ENCODE results near the gene KCNJ10.

KCNJ10 gene

DNA sequence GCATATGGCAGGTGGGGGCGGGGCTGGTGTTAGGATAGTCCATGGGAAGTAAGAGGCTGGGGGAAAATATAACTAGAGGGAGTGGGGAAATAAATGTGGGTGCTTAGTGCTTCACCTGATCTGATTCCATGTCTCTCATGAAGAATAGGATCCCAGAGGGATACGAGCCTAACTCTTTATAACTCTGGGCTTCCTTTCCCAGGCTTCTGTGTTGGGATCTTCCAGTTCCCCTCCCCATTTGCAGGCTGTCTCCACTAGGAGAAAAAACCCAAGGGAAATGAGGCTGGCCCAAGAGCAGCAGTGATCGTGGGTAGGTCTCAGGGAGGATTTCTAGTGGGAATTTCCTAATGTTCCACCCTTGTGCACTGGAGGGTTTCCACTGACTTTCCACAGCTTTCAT lies 13.0 kb upstream of the KCNJ10 start:
- Histone ChIP-seq H2BK12ac (ENCODE audit: low read length) (no peak overlapping the region), H3K4me3 (ENCODE audit: low read length in 2 of 2) (no peak overlapping the region), H3K27me3 (ENCODE audit: control insufficient read depth in 3 of 3, insufficient read depth in 3 of 3, low read depth in 1 of 3, low read length in 3 of 3) (peaks cover 0 to 40% (median 36%) of the 10 kb centered on the region in 3 experiments), H3K9ac (ENCODE audit: low read depth, low read length, poor library complexity) (no peak overlapping the region), H4K8ac (ENCODE audit: low read depth, low read length) (no peak overlapping the region), H3K4me1 (ENCODE audit: control insufficient read depth in 2 of 2, insufficient read depth in 1 of 2, low read depth in 1 of 2, low read length in 2 of 2) (peaks cover 3% of the 10 kb centered on the region in 2 donors), H2BK120ac (ENCODE audit: low read depth, low read length) (no peak overlapping the region), H3K4me2 (ENCODE audit: insufficient read depth, low read length, poor library complexity, severe bottlenecking) (no peak overlapping the region), H3K79me1 (ENCODE audit: low read depth, low read length) (no peaks in the 10 kb centered on the region), H2BK5ac (ENCODE audit: low read length) (no peak overlapping the region), H2BK15ac (ENCODE audit: low read length) (no peak overlapping the region), H2AK5ac (ENCODE audit: low read depth, low read length) (no peak overlapping the region), H4K91ac (ENCODE audit: low read depth, low read length, poor library complexity) (no peak overlapping the region), H3K36me3 (replicated peaks in 1 of 2; ENCODE audit: control insufficient read depth in 2 of 2, insufficient read depth in 2 of 2, low read length in 2 of 2) (no peaks in the 10 kb centered on the region), H2AFZ (ENCODE audit: low read length) (no peak overlapping the region), H3K9me3 (replicated peaks in 1 of 2; ENCODE audit: control insufficient read depth in 2 of 2, insufficient read depth in 1 of 2, low read depth in 1 of 2, low read length in 2 of 2) (no peaks in the 10 kb centered on the region), H3K18ac (ENCODE audit: low read length) (no peak overlapping the region), H3K23ac (ENCODE audit: low read depth, low read length, poor library complexity) (no peak overlapping the region), H3K27ac (replicated peaks; ENCODE audit: low read length) (no peak overlapping the region), H3K14ac (ENCODE audit: low read length) (no peak overlapping the region), H3K4ac (ENCODE audit: low read length) (no peak overlapping the region)
- no CpG with 5 or more reads among the region's 3 CpGs for WGBS, 2 donors (ENCODE audit: extremely low coverage in 2 of 2, insufficient read length in 2 of 2, insufficient replicate concordance in 1 of 2)
- DNase-seq (ENCODE audit: low spot score) = no peak

DNA sequence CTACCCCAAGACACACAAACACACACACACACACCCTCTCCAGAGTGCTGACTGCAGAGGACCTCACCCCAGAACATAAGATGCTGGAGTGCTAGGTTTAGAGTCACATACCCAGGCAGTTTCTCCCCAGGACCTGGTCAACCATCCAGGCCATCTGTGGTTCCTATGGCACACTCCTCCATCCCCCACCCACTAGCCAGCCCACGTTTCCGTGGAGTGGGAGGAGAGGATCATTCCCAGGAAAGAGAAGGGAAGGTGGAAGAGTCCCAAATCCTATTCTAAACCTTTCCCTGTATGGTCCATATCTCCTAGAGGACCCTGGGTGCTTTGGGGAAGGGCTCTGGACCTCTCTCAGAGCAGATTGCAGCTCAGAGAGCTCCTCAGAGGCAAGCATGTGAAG lies 12.5 kb upstream of the KCNJ10 start:
- Histone ChIP-seq H3K4me1 (ENCODE audit: control insufficient read depth in 2 of 2, insufficient read depth in 1 of 2, low read depth in 1 of 2, low read length in 2 of 2) (peaks cover 3% of the 10 kb centered on the region in 2 donors), H3K18ac (ENCODE audit: low read length) (no peak overlapping the region), H3K27me3 (ENCODE audit: control insufficient read depth in 3 of 3, insufficient read depth in 3 of 3, low read depth in 1 of 3, low read length in 3 of 3) (peaks cover 0 to 41% (median 39%) of the 10 kb centered on the region in 3 experiments), H4K8ac (ENCODE audit: low read depth, low read length) (no peak overlapping the region), H2BK12ac (ENCODE audit: low read length) (no peak overlapping the region), H3K23ac (ENCODE audit: low read depth, low read length, poor library complexity) (no peak overlapping the region), H3K27ac (replicated peaks; ENCODE audit: low read length) (no peak overlapping the region), H4K91ac (ENCODE audit: low read depth, low read length, poor library complexity) (no peak overlapping the region), H3K4me3 (ENCODE audit: low read length in 2 of 2) (no peak overlapping the region), H3K36me3 (replicated peaks in 1 of 2; ENCODE audit: control insufficient read depth in 2 of 2, insufficient read depth in 2 of 2, low read length in 2 of 2) (no peaks in the 10 kb centered on the region), H2AFZ (ENCODE audit: low read length) (no peak overlapping the region), H3K14ac (ENCODE audit: low read length) (no peak overlapping the region), H2AK5ac (ENCODE audit: low read depth, low read length) (no peak overlapping the region), H3K9ac (ENCODE audit: low read depth, low read length, poor library complexity) (no peak overlapping the region), H3K79me1 (ENCODE audit: low read depth, low read length) (no peaks in the 10 kb centered on the region), H3K4me2 (ENCODE audit: insufficient read depth, low read length, poor library complexity, severe bottlenecking) (no peak overlapping the region), H2BK15ac (ENCODE audit: low read length) (no peak overlapping the region), H2BK120ac (ENCODE audit: low read depth, low read length) (no peak overlapping the region), H2BK5ac (ENCODE audit: low read length) (no peak overlapping the region), H3K9me3 (replicated peaks in 1 of 2; ENCODE audit: control insufficient read depth in 2 of 2, insufficient read depth in 1 of 2, low read depth in 1 of 2, low read length in 2 of 2) (no peaks in the 10 kb centered on the region), H3K4ac (ENCODE audit: low read length) (no peak overlapping the region)
- no peak for DNase-seq (ENCODE audit: low spot score)
- WGBS, 2 donors (ENCODE audit: extremely low coverage in 2 of 2, insufficient read length in 2 of 2, insufficient replicate concordance in 1 of 2) = no CpG with 5 or more reads among the region's 2 CpGs

DNA sequence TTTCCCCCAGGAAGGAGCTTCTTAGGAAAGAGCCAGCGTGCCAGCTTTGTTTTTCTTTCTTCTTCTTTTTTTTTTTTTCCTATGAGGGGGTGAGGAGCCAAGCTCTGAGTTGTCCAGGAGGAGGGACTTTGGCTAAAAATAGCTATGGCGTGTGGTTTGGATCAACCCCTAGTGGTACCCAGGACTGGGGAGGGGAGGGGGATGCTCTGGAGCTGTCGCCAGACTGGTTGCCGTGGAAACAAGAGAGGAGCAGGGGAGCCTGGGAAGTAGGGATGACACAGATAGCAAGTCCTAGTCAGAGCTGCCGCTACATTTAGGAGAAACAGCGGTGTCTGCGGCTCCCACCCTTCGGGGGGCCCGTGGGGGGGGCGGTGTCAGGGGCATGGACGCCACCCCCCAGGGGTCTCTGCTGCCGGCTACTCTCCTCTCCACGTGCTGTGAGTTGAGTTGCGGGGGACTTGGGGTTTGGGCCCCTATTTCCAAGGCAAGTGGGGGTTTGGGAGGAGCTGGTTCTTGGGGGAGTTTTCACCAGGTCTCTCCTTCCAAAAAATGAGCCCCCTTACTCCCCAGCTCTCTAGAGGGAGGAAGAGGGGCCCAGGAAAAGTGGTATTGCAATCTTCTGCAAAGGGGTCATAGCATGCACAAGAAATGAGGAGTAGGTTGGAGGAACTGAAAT lies 11.4 kb upstream of the KCNJ10 start, which contains the start of gene KCNJ9:
Gene KCNJ9, plus strand, starts transcription at position 278 of the 676 bp plus-strand sequence. CDS start 2,493 bp downstream, outside the sequence.
- no peak within 1 kb of the TSS for H2BK15ac ChIP-seq (ENCODE audit: low read length)
- no peak within 1 kb of the TSS for H3K4ac ChIP-seq (ENCODE audit: low read length)
- H3K23ac ChIP-seq (ENCODE audit: low read depth, low read length, poor library complexity) = no peak within 1 kb of the TSS
- no peak within 1 kb of the TSS for H2AFZ ChIP-seq (ENCODE audit: low read length)
- H3K27ac ChIP-seq (replicated peaks; ENCODE audit: low read length) = no peak within 1 kb of the TSS
- H4K8ac ChIP-seq (ENCODE audit: low read depth, low read length) = no peak within 1 kb of the TSS
- H3K9ac ChIP-seq (ENCODE audit: low read depth, low read length, poor library complexity) = no peak within 1 kb of the TSS
- H2BK12ac ChIP-seq (ENCODE audit: low read length) = no peak within 1 kb of the TSS
- no peak within 1 kb of the TSS for H3K4me3 ChIP-seq (ENCODE audit: low read length in 2 of 2)
- no peak within 1 kb of the TSS for H2AK5ac ChIP-seq (ENCODE audit: low read depth, low read length)
- H2BK5ac ChIP-seq (ENCODE audit: low read length) = no peak within 1 kb of the TSS
- no peaks in the 10 kb centered on the region for H3K79me1 ChIP-seq (ENCODE audit: low read depth, low read length)
- no peaks in the 10 kb centered on the region for H3K9me3 ChIP-seq (replicated peaks in 1 of 2; ENCODE audit: control insufficient read depth in 2 of 2, insufficient read depth in 1 of 2, low read depth in 1 of 2, low read length in 2 of 2)
- no peak within 1 kb of the TSS for H3K4me2 ChIP-seq (ENCODE audit: insufficient read depth, low read length, poor library complexity, severe bottlenecking)
- WGBS, 2 donors (ENCODE audit: extremely low coverage in 2 of 2, insufficient read length in 2 of 2, insufficient replicate concordance in 1 of 2) = no CpG with 5 or more reads among the region's 14 CpGs
- H3K18ac ChIP-seq (ENCODE audit: low read length) = no peak within 1 kb of the TSS
- H3K14ac ChIP-seq (ENCODE audit: low read length) = no peak within 1 kb of the TSS
- DNase-seq (ENCODE audit: low spot score) = no peak
- no peak within 1 kb of the TSS for H4K91ac ChIP-seq (ENCODE audit: low read depth, low read length, poor library complexity)
- H3K36me3 ChIP-seq (replicated peaks in 1 of 2; ENCODE audit: control insufficient read depth in 2 of 2, insufficient read depth in 2 of 2, low read length in 2 of 2) = no peaks in the 10 kb centered on the region
- no peak within 1 kb of the TSS for H2BK120ac ChIP-seq (ENCODE audit: low read depth, low read length)
- H3K27me3 ChIP-seq (ENCODE audit: control insufficient read depth in 3 of 3, insufficient read depth in 3 of 3, low read depth in 1 of 3, low read length in 3 of 3) = peaks cover 0 to 42% (median 39%) of the 10 kb centered on the region in 3 experiments
- peaks cover 3% of the 10 kb centered on the region in 2 donors for H3K4me1 ChIP-seq (ENCODE audit: control insufficient read depth in 2 of 2, insufficient read depth in 1 of 2, low read depth in 1 of 2, low read length in 2 of 2)

DNA sequence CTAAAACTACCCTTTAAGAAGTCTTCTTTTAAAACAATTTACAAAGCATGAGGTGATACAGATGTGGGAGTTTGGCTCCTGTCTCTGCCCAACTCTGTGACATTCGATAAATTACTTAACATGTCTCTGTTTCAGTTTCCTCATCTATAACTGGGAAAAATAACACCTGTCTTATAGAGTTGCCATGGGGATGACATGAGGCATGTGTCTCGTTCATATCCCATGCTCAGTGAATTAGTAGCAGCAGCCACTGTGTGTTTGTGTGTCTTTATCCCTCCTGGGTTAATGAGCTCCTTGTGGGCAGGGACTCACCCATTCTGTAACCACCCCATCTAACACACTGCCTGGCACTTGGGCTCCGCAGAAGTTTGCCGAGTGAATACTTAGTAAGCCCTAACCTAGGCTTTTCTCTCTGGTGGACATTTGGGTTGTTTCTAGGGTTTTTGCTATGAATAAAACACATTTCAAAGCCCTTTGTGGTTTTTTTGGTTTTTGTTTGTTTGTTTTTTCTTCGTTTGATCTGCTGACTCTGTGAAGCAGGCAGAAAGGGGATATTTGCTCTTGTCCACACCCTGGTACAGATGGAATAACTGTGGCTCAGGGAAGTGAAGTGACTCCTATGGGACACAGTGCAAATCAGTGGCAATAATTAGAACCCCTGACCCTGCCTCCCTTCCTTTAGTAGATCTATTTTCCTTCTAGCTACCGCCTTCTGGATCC lies 10.6 kb upstream of the KCNJ10 start:
- no peak overlapping the region for H4K8ac ChIP-seq (ENCODE audit: low read depth, low read length)
- no peak overlapping the region for H2AK5ac ChIP-seq (ENCODE audit: low read depth, low read length)
- no peaks in the 10 kb centered on the region for H3K9me3 ChIP-seq (replicated peaks in 1 of 2; ENCODE audit: control insufficient read depth in 2 of 2, insufficient read depth in 1 of 2, low read depth in 1 of 2, low read length in 2 of 2)
- H2BK15ac ChIP-seq (ENCODE audit: low read length) = no peak overlapping the region
- no peak overlapping the region for H2BK5ac ChIP-seq (ENCODE audit: low read length)
- no peak overlapping the region for H3K4me3 ChIP-seq (ENCODE audit: low read length in 2 of 2)
- H2AFZ ChIP-seq (ENCODE audit: low read length) = no peak overlapping the region
- H3K4me1 ChIP-seq (ENCODE audit: control insufficient read depth in 2 of 2, insufficient read depth in 1 of 2, low read depth in 1 of 2, low read length in 2 of 2) = peaks cover 0 to 3% of the 10 kb centered on the region in 2 donors
- no CpG with 5 or more reads among the region's 6 CpGs for WGBS, 2 donors (ENCODE audit: extremely low coverage in 2 of 2, insufficient read length in 2 of 2, insufficient replicate concordance in 1 of 2)
- H3K27me3 ChIP-seq (ENCODE audit: control insufficient read depth in 3 of 3, insufficient read depth in 3 of 3, low read depth in 1 of 3, low read length in 3 of 3) = peaks cover 0 to 48% (median 42%) of the 10 kb centered on the region in 3 experiments
- no peak for DNase-seq (ENCODE audit: low spot score)
- no peak overlapping the region for H2BK120ac ChIP-seq (ENCODE audit: low read depth, low read length)
- no peak overlapping the region for H3K18ac ChIP-seq (ENCODE audit: low read length)
- no peak overlapping the region for H3K4me2 ChIP-seq (ENCODE audit: insufficient read depth, low read length, poor library complexity, severe bottlenecking)
- no peaks in the 10 kb centered on the region for H3K36me3 ChIP-seq (replicated peaks in 1 of 2; ENCODE audit: control insufficient read depth in 2 of 2, insufficient read depth in 2 of 2, low read length in 2 of 2)
- no peak overlapping the region for H3K27ac ChIP-seq (replicated peaks; ENCODE audit: low read length)
- no peaks in the 10 kb centered on the region for H3K79me1 ChIP-seq (ENCODE audit: low read depth, low read length)
- H3K14ac ChIP-seq (ENCODE audit: low read length) = no peak overlapping the region
- H3K4ac ChIP-seq (ENCODE audit: low read length) = no peak overlapping the region
- H3K23ac ChIP-seq (ENCODE audit: low read depth, low read length, poor library complexity) = no peak overlapping the region
- no peak overlapping the region for H4K91ac ChIP-seq (ENCODE audit: low read depth, low read length, poor library complexity)
- no peak overlapping the region for H3K9ac ChIP-seq (ENCODE audit: low read depth, low read length, poor library complexity)
- no peak overlapping the region for H2BK12ac ChIP-seq (ENCODE audit: low read length)

Data from neuronal stem cell (in vitro differentiated cells).